Adrenal gland (tissue), 12 donors: Measurements from ENCODE around the gene GRB14. TPM values are rescaled to one million over a fixed set of nuclear protein-coding genes. Genes with fewer than 3 reads are reported as not detected.

ENCODE experiments used
- DNase-seq, 7 donors: peaks; one replicate each; pipeline ENCODE4 v3.0.0-alpha.2; 2019 to 2020
- H3K27ac ChIP-seq, 5 donors: fragments of 200-600 bp; sonication (generic) in 4 of 5; 1 replicate in 3 of 5; 2 replicates in 2 of 5; pipeline versions ENCODE4 v1.5.1 to v1.8.0; 2016 to 2020; ENCODE audit warnings: mild to moderate bottlenecking in 1 of 5
- H3K27me3 ChIP-seq: fragments of 200-600 bp; 2 replicates; pipeline ENCODE4 v1.8.0; 2021
- H3K36me3 ChIP-seq, 2 donors: fragments of 200-600 bp; replicated peaks in 1 of 2; 1 replicate in 1 of 2; 2 replicates in 1 of 2; pipeline versions ENCODE4 v1.5.1 to v1.8.0; 2018 to 2022
- H3K4me1 ChIP-seq, 2 donors: fragments of 200-600 bp; replicated peaks in 1 of 2; 1 replicate in 1 of 2; 2 replicates in 1 of 2; pipeline versions ENCODE4 v1.5.1 to v1.8.0; 2018 to 2021
- H3K4me3 ChIP-seq, 4 donors: fragments of 200-600 bp; sonication (generic) in 3 of 4; one replicate each; pipeline ENCODE4 v1.5.1; 2016 to 2018
- H3K9me3 ChIP-seq, 3 donors: fragments of 200-600 bp; sonication (generic) in 1 of 3; replicated peaks in 1 of 3; 1 replicate in 2 of 3; 2 replicates in 1 of 3; pipeline versions ENCODE4 v1.5.1 to v1.8.0; 2016 to 2021
- POLR2A ChIP-seq, 2 donors: fragments of 450-650 bp; IDR thresholded peaks; one replicate each; pipeline ENCODE4 v1.6.1; 2017; ENCODE audit warnings: antibody characterized with exemption in 2 of 2, mild to moderate bottlenecking in 2 of 2, moderate library complexity in 1 of 2
- WGBS, 4 donors: extraction: QIAGEN DNeasy Blood & Tissue Kit in 2 of 4; methylation state at CpG; one replicate each; pipeline versions ENCODE4 v1.1.5 to v1.1.7; 2013 to 2017; 5-methylcytosine and 5-hydroxymethylcytosine counted together
- intact Hi-C, 2 donors: fragments of 100-400 bp; cut with DNase I; formaldehyde crosslinking; loops; one replicate each; pipeline versions ENCODE4 v1.14.1 to v1.15.0; 2022 to 2023
- polyA plus RNA-seq, 3 donors: library from polyadenylated mRNA; stranded (reverse); fragments of 200-250 nt in 2 of 3; fragments of 350-450 nt in 1 of 3; fragmentation: Illumina TruSeq in 1 of 3; extraction: RNeasy Lipid Tissue Mini Kit (QIAGEN cat#74804) in 1 of 3; gene quantifications; one replicate each; pipeline ENCODE4 v1.2.3, GENCODE V29; 2013 to 2014
- total RNA-seq, 9 donors: library from RNA; depleted of rRNA in 4 of 9; stranded (reverse); fragments of >200 nt in 4 of 9; fragments of 120-200 nt in 1 of 9; fragmentation: NEBNext Ultra II Directional in 1 of 9; extraction: Animal tissue kit (Norgen Biotek cat#: 25700) in 1 of 9; gene quantifications; one replicate each; pipeline versions ENCODE4 v1.1.0 to v1.2.4, GENCODE V29; 2013 to 2023
- TF ChIP-seq, protein P1 (sequence below), 6 experiments: fragments of 450-650 bp in 4 of 6; fragments of 200-600 bp in 2 of 6; sonication (generic) in 1 of 6; IDR thresholded peaks; 1 replicate in 5 of 6; 2 replicates in 1 of 6; pipeline versions ENCODE4 v1.5.1 to v1.8.0; 2016 to 2021; ENCODE audit warnings: antibody characterized with exemption in 6 of 6, mild to moderate bottlenecking in 2 of 6, moderate library complexity in 1 of 6
- donor health status: healthy with polysubstance abuse.
- donor health status: Bipolar disorder and iron deficiency.
- donor health status: DM: yes; HTN: yes; CAD: no.
- donor health status: DM: no; HTN: no; CAD: no.
- donor health status: DM: no; HTN: no; CAD: no.
- donor health status: DM: yes; HTN: yes; CAD: no.

GRB14 gene
- total and polyA plus RNA-seq, 12 donors = 4.8 to 280 (median 40.7) TPM

DNA sequence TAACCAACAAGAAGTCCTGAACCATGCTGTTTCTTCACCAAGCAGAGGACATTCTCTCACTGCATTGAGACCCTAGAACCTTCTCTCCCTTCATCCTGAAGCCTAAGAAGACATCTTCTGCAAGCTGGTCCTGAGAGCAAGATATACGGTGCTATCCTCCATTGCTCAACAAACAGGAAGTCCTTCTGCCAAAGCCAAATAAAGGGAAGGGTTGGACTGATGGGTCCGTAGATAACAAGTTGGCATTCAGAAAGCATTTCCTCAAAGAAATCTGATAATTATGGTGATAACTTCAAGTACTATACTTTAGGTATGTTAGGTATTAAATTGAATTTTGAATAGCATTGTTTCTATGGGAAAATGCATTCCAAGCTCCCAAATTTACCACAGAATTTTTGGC, 23.3 kb downstream of the GRB14 start:
- DNase-seq = no peak
- Histone ChIP-seq H3K4me3 (no peak overlapping the region), H3K9me3 (no peaks in the 10 kb centered on the region), H3K27ac (no peak overlapping the region), H3K4me1 (no peaks in the 10 kb centered on the region), H3K27me3 (no peaks in the 10 kb centered on the region), H3K36me3 (no peaks in the 10 kb centered on the region)
- 63 to 83% (median 72%) methylated on average over 2 of the region's 2 CpGs for WGBS, 4 donors
- no peak for TF ChIP-seq POLR2A (IDR thresholded peaks at IDR 0.05)
- TF ChIP-seq, protein P1, sequence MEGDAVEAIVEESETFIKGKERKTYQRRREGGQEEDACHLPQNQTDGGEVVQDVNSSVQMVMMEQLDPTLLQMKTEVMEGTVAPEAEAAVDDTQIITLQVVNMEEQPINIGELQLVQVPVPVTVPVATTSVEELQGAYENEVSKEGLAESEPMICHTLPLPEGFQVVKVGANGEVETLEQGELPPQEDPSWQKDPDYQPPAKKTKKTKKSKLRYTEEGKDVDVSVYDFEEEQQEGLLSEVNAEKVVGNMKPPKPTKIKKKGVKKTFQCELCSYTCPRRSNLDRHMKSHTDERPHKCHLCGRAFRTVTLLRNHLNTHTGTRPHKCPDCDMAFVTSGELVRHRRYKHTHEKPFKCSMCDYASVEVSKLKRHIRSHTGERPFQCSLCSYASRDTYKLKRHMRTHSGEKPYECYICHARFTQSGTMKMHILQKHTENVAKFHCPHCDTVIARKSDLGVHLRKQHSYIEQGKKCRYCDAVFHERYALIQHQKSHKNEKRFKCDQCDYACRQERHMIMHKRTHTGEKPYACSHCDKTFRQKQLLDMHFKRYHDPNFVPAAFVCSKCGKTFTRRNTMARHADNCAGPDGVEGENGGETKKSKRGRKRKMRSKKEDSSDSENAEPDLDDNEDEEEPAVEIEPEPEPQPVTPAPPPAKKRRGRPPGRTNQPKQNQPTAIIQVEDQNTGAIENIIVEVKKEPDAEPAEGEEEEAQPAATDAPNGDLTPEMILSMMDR (IDR thresholded peaks at IDR 0.05) = no peak
- intact Hi-C loops = no loop called here

DNA sequence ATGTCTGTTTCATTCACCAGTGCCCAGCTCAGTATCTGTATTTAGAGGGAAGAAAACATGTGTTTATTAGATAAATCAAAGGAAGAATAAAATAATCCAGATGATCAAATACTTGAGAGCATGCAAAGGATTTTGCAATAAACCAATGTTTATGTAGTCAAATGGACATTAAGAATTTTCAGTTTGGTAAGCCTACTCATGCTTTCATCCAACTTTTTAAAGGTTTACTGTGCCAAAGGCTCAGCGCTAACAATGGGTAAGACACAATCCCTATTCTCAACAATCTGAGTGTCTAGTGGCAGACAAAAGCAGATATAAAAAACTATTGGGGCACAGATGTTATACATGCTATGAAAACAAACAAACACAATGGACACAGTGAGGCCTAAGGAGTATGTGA, 26.3 kb downstream of the GRB14 start:
- intact Hi-C loops = no loop called here
- Histone ChIP-seq H3K4me3 (no peak overlapping the region), H3K27me3 (no peaks in the 10 kb centered on the region), H3K9me3 (no peaks in the 10 kb centered on the region), H3K27ac (no peak overlapping the region), H3K36me3 (no peaks in the 10 kb centered on the region), H3K4me1 (no peaks in the 10 kb centered on the region)
- no peak for DNase-seq
- 90 to 100% (median 97%) methylated on average over 1 of the region's 1 CpG for WGBS, 4 donors
- TF ChIP-seq, protein P1 (IDR thresholded peaks at IDR 0.05) = no peak
- TF ChIP-seq POLR2A (IDR thresholded peaks at IDR 0.05) = no peak

- no peak overlapping the region for H3K4me3 ChIP-seq
- H3K27me3 ChIP-seq = no peaks in the 10 kb centered on the region
- no peaks in the 10 kb centered on the region for H3K4me1 ChIP-seq
- no peak for DNase-seq
- no peaks in the 10 kb centered on the region for H3K9me3 ChIP-seq
- intact Hi-C loops = no loop called here
- H3K27ac ChIP-seq = no peak overlapping the region
- TF ChIP-seq, protein P1 (IDR thresholded peaks at IDR 0.05) = no peak
- TF ChIP-seq POLR2A (IDR thresholded peaks at IDR 0.05) = no peak
- no peaks in the 10 kb centered on the region for H3K36me3 ChIP-seq
These were observed 27.3 kb downstream of the GRB14 start for GRCh38 chr2:164593959-164594358.

GRCh38 chr2:164593541-164593940, 27.7 kb downstream of the GRB14 start:
- WGBS, 4 donors = 28 to 53% (median 48%) methylated on average over 4 of the region's 4 CpGs
- no peak overlapping the region for H3K4me3 ChIP-seq
- TF ChIP-seq POLR2A (IDR thresholded peaks at IDR 0.05) = no peak
- TF ChIP-seq, protein P1 (IDR thresholded peaks at IDR 0.05) = no peak
- no peaks in the 10 kb centered on the region for H3K36me3 ChIP-seq
- intact Hi-C loops = no loop called here
- H3K27me3 ChIP-seq = no peaks in the 10 kb centered on the region
- no peak for DNase-seq
- H3K4me1 ChIP-seq = no peaks in the 10 kb centered on the region
- no peak overlapping the region for H3K27ac ChIP-seq
- no peaks in the 10 kb centered on the region for H3K9me3 ChIP-seq
